HG02588 (cell line): ENCODE data around the gene FBXO40.
"Not testable (repeated sequence)": the region's sequence is repeated elsewhere in the genome, so short reads cannot be mapped to it uniquely, and the experiment has no call there.

Experiments
- ATAC-seq: cut with Tn5 transposase; IDR thresholded peaks from one replicate; pipeline ENCODE4 v1.9.1; 2021; ENCODE audit warnings: mild to moderate bottlenecking, moderate library complexity; ENCODE audit not compliant: unreplicated experiment

FBXO40 gene

GRCh38 chr3:121592856-121593702 is at the start of gene FBXO40:
Gene FBXO40 (plus strand): TSS chr3:121593379. CDS start chr3:121620576, 27,197 bp downstream.
- peak; percentile 63 for ATAC-seq

GRCh38 chr3:121545049-121545573 is 48.1 kb upstream of the FBXO40 start:
- ATAC-seq, result no peak

- peak; percentile 83 for ATAC-seq
Observed at GRCh38 chr3:121545574-121546455, 47.4 kb upstream of the FBXO40 start, which contains the start of gene POLQ. Gene POLQ (minus strand): TSS chr3:121545988. CDS start chr3:121545877, 111 bp downstream.

GRCh38 chr3:121552379-121552778 is 40.8 kb upstream of the FBXO40 start:
- ATAC-seq, result no peak

- no peak for ATAC-seq
Observed at GRCh38 chr3:121552797-121553196, 40.4 kb upstream of the FBXO40 start.

GRCh38 chr3:121557426-121557934 is 35.7 kb upstream of the FBXO40 start:
- ATAC-seq, result no peak

- no peak for ATAC-seq
Observed at GRCh38 chr3:121562148-121562547, 31.0 kb upstream of the FBXO40 start.

- ATAC-seq, result no peak
Observed at GRCh38 chr3:121566773-121567172, 26.4 kb upstream of the FBXO40 start.

- no peak for ATAC-seq
Observed at GRCh38 chr3:121567649-121568048, 25.5 kb upstream of the FBXO40 start, which contains the start of gene ARGFX. Gene ARGFX (plus strand): TSS chr3:121567949. CDS start chr3:121570714, 2,765 bp downstream.

- ATAC-seq, result no peak
Observed at GRCh38 chr3:121574449-121574848, 18.7 kb upstream of the FBXO40 start.

GRCh38 chr3:121581691-121582090 is 11.5 kb upstream of the FBXO40 start:
- no peak for ATAC-seq

- ATAC-seq, result no peak
Observed at GRCh38 chr3:121584418-121584817, 8.8 kb upstream of the FBXO40 start.

- not testable (repeated sequence) for ATAC-seq
Observed at GRCh38 chr3:121593806-121594205, 627 bp downstream of the FBXO40 start.

- no peak for ATAC-seq
Observed at GRCh38 chr3:121594850-121595249, 1.7 kb downstream of the FBXO40 start.

GRCh38 chr3:121595765-121596406 is 2.7 kb downstream of the FBXO40 start:
- ATAC-seq, result no peak

GRCh38 chr3:121598564-121598963 is 5.4 kb downstream of the FBXO40 start:
- no peak for ATAC-seq

- not testable (repeated sequence) for ATAC-seq
Observed at GRCh38 chr3:121599900-121600299, 6.7 kb downstream of the FBXO40 start.

- ATAC-seq, result no peak
Observed at GRCh38 chr3:121601212-121601812, 8.1 kb downstream of the FBXO40 start.

- ATAC-seq, result no peak
Observed at GRCh38 chr3:121604759-121605158, 11.6 kb downstream of the FBXO40 start.

- no peak for ATAC-seq
Observed at GRCh38 chr3:121606106-121606505, 12.9 kb downstream of the FBXO40 start.
